NCI-H1694 treated with DMSO at 0.1 percent for 48 hours (cell line): Measurements from ENCODE around the gene TRIM7.
"Not testable (repeated sequence)": the region's sequence is repeated elsewhere in the genome, so short reads cannot be mapped to it uniquely, and the experiment has no call there.

Experiments used
- DNase-seq: peaks from one replicate; lab custom pipeline; 2025; lab: John Stamatoyannopoulos, UW

TRIM7 gene

DNA sequence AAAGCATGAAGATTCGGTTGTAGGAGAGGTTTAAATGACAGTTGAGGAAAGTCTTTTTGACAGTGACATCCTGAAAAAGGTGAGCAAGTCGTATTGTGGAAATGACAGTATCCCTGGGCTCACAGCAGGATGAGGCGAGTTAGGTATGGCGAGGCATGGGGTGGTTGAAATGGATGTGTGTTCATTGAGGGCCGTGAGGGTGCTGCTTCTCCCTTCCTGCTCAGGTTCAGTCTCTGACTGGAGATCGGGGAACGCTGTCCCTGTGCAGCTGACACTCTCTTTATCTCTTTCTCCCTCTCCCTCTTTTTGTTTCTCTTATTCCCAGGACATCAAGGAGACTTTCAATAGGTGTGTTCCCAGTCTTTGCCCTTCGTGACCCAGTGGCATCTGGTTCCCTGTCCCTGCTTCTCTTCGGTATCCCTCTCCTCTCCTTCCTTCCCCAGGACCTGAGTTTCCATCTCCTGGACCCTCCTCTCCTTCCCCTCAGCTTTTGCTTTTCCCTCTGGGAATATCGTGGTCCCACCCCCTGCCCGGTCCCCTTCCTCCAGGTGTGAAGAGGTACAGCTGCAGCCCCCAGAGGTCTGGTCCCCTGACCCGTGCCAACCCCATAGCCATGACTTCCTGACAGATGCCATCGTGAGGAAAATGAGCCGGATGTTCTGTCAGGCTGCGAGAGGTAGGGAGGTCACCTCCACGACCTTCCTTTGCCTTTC is 28.2 kb upstream of the TRIM7 start:
- DNase-seq: no peak

DNA sequence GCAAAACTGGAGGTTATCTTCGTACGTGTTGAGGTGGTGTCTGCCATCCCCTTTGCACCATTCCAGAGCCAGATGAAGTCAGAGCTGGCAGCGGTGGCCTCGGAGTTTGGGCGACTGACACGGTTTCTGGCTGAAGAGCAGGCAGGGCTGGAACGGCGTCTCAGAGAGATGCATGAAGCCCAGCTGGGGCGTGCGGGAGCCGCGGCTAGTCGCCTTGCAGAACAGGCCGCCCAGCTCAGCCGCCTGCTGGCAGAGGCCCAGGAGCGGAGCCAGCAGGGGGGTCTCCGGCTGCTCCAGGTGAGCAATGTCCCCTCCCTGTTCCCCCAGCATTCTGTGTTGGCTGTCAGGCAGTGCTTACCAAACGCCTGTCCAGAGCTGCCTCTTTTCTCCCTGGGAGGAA is 27.6 kb upstream of the TRIM7 start:
- no peak for DNase-seq

DNA sequence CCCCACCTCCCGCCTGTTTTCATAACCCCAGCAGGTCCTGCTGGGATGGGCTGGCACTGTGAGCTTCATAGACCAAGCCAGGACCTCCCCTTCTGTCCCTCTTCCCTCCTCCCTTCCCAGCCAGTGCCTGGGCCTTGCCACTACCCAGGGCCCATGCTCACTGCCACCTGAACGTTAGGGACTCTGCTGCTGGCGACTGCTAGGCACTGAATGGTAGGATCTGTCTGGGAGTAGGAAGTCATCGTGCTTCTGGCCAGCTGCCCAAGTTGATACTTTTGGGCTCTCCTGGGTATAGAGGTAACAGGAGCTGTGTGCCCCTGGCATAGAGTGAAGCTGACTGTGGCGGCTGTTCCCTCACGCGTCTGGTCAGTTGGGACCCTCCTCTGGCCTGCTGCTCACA is 26.4 kb upstream of the TRIM7 start:
- DNase-seq: no peak

DNA sequence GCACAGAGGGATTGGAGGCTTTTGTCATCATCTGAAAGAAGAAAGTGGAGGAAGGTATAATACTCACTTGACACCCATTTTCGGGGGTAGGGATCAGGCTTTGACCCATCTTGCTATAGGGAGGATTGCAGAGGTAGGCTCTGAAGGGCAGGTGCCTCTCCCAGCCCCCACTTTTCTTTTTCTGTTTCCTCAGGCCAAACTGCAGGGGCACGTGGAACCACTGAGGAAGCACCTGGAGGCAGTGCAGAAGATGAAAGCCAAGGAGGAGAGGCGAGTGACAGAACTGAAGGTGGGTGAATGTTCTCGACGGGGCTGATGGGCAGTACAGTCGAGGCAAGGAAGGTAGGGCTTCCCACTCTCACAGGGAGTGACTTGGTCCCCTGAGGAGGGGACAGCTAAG is 25.6 kb upstream of the TRIM7 start:
- no peak for DNase-seq

DNA sequence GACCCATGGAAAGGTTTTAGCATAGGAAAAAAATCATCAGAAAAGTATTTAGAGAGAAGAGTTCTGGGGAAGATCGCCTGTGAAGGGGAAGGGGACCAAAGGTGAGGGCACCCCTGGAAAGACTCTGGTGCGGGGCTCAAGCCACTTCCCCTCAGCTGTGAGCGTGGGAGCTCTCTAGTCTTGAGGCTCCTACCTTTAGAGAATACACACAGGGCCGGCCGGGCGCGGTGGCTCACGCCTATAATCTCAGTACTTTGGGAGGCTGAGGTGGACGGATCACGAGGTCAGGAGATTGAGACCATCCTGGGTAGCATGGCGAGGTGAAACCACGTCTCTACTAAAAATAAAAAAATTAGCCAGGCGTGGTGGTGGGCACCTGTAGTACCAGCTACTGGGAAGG is 25.0 kb upstream of the TRIM7 start:
- DNase-seq: no peak

DNA sequence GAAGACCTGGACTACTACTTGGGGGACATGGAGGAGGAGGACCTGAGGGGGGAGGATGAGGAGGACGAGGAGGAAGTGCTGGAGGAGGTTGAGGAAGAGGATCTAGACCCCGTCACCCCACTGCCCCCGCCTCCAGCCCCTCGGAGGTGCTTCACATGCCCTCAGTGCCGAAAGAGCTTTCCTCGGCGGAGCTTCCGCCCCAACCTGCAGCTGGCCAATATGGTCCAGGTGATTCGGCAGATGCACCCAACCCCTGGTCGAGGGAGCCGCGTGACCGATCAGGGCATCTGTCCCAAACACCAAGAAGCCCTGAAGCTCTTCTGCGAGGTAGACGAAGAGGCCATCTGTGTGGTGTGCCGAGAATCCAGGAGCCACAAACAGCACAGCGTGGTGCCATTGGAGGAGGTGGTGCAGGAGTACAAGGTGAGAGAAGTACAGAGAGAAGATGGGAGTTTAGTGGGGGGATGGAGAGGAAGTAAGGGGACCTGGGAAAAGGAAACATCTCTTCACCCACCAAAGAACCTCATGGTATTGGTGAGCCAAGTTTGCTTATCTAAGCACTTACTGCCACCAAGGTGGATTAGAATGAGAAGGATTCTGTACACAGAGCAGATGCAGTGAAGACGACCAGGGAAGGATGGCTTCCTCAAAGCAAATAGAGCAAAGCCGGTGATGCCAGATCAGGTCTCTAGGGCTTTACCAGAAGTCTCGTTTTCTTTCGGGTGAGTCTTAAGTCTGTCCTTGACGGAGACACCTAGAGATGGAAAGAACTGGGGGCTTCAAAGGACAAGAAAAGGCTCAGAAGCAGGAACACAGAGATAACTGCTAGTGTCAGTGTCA is 19.6 kb upstream of the TRIM7 start:
- no peak for DNase-seq

DNA sequence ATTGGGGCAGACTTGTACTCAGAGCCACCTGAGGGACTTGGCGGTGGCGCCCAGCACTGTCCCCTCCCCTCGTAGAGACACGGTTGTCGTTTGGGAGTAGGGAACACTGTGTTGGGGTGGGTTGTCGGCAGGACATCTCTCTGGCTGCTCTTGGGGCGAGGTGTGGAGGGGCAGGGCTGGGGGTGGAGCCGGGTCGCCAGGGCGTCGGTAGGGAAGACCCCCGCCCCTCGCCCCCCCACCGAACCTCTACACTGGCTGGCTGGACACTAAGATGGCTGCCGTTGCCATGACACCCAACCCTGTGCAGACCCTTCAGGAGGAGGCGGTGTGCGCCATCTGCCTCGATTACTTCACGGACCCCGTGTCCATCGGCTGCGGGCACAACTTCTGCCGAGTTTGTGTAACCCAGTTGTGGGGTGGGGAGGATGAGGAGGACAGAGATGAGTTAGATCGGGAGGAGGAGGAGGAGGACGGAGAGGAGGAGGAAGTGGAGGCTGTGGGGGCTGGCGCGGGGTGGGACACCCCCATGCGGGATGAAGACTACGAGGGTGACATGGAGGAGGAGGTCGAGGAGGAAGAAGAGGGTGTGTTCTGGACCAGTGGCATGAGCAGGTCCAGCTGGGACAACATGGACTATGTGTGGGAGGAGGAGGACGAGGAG is 18.9 kb upstream of the TRIM7 start:
- DNase-seq: no peak

DNA sequence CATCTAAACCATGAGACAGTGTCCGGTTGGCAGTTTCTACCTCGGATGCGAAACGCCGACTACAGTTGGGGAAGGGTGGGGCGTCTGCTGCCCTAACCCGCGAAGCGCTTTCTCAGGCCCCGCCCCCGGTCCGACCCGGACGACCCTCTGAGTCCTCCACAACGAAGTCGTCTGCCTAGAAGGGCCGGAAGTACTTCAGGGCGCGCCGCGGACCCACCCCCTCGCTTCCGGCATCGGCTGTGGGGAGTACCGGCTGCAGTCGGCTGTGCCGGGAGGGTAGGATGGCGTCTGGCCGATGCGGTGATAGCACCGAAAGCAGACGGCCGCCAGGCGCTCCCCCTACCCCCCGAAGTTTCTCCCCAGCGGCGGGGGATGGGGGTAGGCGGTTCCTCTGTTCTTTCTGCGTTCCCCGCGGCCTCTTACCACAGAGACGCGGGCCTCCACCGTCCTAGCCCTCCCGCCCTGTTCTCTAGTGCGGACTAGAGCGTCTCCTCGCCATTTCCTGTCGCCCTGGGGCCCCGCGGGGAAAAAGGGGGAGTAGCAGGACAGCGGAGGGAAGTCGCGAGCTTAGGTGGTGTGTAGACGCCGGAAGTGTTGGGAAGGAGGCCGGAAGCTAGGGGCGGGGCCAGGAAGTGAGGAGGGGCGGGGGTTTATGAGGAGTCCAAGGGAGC is 18.2 kb upstream of the TRIM7 start, which contains the start of gene TRIM41:
TRIM41 (plus strand) TSS at position 224 of the 671 bp plus-strand sequence. CDS start 719 bp downstream, outside the sequence.
- DNase-seq: no peak

DNA sequence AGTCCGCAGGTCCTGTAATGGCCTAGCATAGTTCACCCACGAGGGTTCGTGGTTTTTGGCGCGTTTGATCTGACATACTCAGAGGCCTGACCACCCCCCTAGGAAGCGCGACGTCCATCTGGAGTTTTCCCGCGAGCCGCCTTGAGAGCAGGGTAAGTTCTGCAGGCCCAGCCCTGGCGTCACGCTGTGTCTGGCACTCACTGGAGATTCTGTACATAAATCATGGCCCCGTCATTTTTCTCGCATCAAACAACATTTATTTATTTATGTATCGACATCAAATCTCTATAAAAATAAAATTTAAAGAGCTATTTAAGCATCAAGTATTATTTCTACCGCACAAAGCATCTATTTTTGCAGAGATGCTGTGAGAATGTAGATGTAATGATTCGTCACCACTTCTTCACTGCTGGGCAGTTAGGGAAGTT is 17.6 kb upstream of the TRIM7 start:
- no peak for DNase-seq

DNA sequence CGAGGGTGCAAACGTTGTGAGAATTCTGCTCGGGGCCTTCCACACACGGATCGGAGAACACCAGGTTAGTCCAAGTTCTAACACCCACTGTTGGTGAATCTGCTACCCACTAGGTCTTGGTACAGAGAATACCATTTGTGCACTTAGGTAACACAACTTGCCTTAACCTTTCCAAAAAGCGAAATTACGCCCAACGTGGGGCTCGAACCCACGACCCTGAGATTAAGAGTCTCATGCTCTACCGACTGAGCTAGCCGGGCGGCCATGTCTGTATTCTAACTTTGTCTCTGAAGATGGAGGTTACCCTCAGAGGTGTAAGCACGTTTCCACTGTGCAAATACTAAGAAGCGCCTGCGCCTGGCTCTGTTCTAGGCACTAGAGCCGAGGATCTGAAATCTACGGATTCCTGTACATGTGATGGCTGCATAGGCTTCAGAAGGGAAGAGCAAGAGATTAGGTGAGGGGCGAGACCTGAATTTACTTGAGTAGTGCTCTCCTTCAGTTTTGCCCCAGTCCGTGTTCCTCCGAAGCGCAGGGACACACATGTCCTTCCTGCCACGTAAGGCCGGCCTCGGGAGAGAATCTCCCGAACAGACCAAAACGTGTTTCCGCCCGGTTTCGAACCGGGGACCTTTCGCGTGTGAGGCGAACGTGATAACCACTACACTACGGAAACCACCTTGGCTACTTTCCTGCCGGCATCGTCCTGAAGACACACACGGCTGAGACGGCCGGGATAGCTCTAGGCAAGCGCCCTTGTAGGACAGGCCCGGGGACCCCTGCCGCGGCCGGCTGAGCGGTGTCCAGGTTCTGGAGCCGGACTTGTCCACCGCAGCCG is 17.0 kb upstream of the TRIM7 start:
- DNase-seq: no peak

DNA sequence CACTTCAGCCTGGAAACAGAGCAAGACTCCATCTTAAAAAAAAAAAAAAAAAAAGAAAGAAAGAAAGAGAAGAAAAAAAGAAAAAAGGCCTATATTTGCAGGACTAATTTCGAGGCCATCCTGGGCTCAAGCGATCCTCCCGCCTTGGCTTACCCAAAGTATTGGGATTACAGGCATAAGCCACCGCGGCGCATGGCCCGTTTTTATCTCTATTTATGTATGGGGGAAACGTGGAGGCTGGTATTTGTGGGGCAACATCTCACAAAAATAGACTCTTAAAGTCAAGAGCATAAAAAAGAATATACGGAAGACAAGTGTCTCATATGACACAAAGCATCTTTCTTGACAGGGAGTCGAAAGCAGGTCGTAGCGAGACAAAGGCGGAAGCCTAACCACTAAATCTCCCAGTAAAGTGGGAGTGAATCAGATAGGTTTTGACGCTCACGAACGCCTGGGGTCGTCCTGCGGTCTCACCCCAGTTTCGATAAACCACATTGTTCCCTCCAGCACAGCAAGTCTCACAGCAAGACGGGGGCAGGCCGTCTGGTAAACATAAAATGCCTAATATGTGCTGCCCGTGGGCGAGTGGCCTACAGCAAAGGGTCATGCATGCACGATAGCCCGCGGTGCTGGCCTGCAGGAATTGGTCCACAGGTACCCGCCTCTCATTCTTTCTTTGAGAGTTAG is 16.3 kb upstream of the TRIM7 start:
- no peak for DNase-seq

DNA sequence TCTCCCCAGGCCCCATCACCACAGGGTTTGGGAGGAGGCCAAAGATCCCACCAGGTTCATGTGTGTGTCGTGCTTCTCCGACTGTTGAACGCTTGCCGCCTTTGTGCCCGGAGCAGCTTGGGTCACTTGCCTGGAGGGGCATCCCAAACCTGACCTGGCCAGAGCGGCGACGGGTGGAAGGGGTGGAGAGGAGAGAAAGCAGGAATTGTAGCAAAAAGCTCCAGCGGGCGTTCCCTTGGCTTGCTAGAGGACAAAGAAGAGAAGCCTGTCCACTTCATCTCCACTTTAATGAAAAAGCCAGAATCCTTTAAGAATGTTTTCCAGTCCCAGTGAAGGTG is 15.2 kb upstream of the TRIM7 start:
- no peak for DNase-seq

DNA sequence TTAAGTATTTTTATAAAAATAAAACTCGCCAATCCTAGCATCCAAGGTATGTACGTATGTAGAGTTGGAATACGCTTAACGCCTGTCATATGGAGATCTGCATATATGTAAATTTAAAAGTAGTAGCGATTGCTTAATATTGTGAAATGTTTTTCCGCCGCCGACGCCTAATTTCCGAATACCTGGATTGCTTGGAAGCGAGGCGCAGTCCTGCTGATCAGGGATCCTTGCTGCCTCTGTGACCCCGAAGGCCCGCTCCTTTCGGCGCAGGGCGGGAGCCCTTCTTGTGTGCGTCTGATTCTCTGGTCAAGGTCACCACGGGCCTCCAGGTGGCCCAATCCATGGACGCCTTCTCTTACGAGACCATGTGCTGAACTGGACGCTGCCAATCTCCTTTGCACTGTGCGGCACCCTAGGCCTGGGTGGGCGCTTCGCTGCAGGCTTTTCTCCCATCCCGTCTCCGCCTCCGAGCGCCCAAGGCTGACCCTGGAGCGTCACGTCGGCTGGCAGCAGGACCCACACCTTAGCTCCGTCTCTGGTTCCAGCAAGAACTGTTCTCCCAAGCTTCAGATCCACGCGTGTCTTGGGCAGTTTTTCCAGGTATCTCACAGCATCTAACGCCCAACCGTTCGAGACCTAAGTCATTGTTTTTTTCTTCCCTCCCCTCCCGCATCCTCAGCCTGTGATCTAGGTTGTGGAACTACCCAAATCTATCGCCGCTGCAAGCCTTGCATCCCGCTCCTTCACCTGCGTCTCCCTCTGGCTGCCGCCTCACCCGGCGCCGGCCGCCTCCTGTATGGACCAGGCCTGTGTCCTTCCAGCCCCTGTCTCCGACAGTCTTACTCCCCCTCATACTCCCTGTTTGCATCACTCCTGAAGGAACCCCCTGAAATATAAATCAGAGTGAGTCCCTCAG is 14.5 kb upstream of the TRIM7 start:
- no peak for DNase-seq

DNA sequence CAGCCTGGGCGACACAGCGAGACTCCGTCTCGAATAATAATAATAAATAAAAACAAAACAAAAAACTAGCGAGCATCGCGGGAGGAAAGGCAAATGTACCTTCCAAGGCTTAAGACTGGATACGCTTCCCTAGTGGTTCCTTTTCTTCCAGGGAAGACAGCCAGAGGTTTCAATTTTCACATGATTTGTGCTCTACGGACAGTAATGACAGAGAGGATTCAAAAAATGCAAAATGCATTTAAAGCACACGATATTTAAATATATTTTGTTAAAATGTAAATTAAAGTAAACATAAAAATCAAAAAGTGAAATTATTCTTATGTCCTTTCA is 13.8 kb upstream of the TRIM7 start:
- DNase-seq: no peak

DNA sequence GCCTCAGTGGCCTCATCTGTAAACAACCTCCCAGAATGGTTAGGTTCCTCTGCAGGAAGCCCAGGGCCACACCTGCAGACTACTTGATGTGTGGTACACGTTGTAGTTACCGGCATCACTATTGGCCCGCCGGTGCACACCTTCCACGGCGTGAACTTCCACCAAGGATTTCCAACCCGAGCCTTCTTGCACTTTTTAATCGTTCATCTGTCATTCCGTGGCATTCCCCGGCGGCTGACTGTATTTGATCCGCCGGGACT is 12.7 kb upstream of the TRIM7 start:
- no peak for DNase-seq

DNA sequence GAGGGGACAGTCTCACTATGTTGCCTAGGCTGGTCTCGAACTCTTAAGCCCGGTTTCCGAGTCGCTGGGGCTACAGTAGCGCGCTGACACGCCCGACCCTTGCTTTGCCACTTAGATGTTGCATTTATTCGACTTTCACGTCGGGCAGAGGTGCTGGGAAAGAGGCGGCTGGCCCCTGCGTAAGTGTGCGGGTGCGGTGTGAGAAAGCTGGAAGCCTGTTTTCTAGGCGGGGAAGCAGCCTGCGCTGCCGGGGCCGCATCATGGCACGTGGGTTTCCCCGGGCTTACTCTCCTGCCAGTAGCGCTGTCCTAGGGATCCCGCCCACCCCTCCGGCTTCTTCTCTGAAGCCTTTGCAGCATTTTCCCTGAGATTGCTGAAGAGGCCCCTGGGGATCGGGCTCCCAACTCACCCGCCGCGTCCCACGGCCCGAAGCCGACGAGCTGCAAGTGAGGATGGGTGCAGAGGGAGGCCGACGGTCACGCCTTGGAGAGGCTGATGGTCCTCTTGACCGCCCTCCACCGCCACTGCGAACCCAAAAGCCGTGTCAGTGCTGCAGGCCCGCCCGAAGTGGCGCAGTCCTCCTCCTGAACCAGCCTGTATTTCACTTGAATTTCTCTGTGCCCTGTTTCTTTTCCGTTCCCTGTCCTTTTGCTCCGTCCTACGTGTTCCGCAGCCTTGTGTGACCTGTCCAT is 12.3 kb upstream of the TRIM7 start:
- DNase-seq: no peak

DNA sequence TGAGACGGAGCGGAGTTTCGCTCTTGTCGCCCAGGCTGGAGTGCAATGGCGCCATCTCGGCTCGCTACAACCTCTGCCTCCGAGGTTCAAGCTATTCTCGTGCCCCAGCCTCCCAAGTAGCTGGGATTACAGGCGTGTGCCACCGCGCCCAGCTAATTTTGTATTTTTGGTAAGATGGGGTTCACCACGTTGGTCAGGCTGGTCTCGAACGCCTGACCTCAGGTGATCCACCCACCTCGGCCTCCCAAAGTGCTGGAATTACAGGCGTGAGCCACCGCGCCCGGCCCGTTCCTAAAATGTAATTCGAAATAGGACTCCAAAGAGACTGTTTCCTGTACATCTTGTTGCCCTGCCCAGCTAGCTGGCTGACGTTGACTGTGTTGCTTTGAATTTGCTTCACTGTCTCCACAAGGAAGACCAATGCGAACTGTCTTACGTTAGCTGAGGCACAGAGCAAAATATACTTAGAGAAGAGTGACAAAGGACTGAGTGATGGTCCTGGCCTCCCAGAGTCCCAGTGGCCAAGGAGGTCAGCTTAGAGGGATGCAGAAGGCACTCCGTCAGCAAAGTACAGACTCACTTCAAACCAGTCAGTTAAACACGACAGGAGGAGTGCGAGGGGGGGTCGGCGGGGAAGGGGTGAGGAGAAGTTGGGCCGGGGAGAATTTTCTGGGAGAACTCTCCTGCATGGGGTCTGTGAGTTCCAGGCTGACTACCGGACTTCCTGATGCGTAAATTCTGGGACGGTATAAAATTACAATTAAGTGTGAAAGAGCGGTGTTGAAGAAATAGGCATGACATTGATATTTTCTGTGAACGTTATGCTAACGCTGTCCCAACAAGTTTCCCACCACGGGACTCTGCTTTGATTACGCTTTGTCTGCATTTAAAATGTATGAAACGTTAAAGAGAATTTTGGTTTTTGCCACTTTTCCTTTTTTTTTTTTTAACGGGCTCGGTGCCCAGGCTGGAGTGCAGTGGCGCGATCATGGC is 11.3 kb upstream of the TRIM7 start:
- DNase-seq: no peak

DNA sequence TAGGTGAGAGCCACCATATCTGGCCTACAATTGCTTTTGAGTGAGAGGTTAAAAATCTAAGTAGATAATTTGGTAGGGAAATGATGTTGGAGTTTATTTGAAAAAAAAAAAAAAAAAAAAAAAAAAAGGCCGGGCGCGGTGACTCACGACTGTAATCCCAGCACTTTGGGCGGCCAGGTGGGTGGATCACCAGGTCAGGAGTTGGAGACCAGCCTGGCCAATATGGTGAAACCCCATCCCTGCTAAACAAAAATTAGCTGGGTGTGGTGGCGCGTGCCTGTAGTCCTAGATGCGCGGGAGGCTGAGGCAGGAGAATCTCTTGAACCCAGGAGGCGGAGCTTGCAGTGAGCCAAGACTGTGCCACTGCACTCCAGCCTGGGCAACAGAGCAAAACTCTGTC is 9.3 kb upstream of the TRIM7 start:
- DNase-seq: not testable (repeated sequence)
